ENCODE data around the gene C2CD4A. TPM values are rescaled to one million over a fixed set of nuclear protein-coding genes. Genes with fewer than 3 reads are reported as not detected.
A peak's percentile ranks its signal among the peaks of the same experiment; 100 is the strongest.

The C2CD4A gene
- total and polyA plus RNA-seq, 10 of the 15 experiments (the other 5 are each of a cell fraction or from before 2014, with no cell fraction given) = not detected

DNA sequence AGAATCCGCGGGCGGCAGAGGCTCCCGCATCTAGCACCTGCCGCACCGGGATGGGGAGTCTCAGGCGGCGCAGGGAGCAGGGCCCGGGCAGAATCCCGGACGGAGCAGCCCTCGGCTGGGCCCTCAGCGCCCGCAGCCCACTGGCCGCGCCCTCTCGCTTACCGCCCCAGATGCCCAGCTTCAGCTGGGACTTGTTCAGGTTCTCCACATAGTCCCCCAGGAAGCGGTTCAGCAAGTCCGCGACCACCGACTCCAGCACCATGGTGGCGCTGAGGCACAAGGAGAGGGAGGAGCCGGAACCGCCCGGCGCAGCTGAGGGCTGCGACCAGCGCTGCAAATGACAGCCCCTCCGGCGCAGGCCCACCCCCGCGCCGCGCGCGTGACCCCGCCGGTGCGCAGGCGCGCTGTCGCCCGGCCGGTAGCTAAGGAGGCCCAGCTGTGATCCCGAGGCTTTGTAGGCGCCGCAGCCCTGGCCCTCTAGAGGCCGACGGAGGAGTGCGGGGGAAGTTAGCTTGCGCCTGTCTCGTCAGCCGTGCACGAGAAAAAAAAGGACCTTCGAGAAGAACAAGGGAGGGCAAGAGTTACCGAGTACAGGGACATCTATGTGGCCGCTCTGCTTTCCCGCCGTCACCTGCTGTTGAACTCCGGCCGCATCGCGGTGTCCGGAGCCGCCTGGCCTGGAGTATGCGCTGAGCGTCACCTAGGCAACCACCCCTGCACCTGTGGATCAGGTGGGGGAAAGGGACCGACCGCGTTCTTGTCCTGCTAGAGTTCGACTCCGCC is 6.5 kb upstream of the C2CD4A start, which contains the start of gene VPS13C (continued):
- TF ChIP-seq, protein P1, sequence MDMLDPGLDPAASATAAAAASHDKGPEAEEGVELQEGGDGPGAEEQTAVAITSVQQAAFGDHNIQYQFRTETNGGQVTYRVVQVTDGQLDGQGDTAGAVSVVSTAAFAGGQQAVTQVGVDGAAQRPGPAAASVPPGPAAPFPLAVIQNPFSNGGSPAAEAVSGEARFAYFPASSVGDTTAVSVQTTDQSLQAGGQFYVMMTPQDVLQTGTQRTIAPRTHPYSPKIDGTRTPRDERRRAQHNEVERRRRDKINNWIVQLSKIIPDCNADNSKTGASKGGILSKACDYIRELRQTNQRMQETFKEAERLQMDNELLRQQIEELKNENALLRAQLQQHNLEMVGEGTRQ (IDR thresholded peaks at IDR 0.05; ENCODE audit: borderline replicate concordance, low read depth, low read length) = peak; percentile 72
- TF ChIP-seq, protein P2, sequence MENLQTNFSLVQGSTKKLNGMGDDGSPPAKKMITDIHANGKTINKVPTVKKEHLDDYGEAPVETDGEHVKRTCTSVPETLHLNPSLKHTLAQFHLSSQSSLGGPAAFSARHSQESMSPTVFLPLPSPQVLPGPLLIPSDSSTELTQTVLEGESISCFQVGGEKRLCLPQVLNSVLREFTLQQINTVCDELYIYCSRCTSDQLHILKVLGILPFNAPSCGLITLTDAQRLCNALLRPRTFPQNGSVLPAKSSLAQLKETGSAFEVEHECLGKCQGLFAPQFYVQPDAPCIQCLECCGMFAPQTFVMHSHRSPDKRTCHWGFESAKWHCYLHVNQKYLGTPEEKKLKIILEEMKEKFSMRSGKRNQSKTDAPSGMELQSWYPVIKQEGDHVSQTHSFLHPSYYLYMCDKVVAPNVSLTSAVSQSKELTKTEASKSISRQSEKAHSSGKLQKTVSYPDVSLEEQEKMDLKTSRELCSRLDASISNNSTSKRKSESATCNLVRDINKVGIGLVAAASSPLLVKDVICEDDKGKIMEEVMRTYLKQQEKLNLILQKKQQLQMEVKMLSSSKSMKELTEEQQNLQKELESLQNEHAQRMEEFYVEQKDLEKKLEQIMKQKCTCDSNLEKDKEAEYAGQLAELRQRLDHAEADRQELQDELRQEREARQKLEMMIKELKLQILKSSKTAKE (IDR thresholded peaks at IDR 0.05; ENCODE audit: low read depth, poor library complexity, severe bottlenecking) = no peak
- TF ChIP-seq SMAD5 (IDR thresholded peaks at IDR 0.05; ENCODE audit: low read depth) = no peak; the same call in 1 of the 2 replicates
- TF ChIP-seq ETV6 (conservative IDR thresholded peaks at IDR 0.05 in 1 of 2, IDR thresholded peaks at IDR 0.05 in 1 of 2; ENCODE audit: borderline replicate concordance in 1 of 2, low read depth in 1 of 2) = peak in 1 of 2 experiments; percentile 20; a peak in 1 of 4 replicates
- peak; percentile 78 for TF ChIP-seq POLR2AphosphoS5 (IDR thresholded peaks at IDR 0.05; ENCODE audit: low read length)
- TF ChIP-seq, protein P3, sequence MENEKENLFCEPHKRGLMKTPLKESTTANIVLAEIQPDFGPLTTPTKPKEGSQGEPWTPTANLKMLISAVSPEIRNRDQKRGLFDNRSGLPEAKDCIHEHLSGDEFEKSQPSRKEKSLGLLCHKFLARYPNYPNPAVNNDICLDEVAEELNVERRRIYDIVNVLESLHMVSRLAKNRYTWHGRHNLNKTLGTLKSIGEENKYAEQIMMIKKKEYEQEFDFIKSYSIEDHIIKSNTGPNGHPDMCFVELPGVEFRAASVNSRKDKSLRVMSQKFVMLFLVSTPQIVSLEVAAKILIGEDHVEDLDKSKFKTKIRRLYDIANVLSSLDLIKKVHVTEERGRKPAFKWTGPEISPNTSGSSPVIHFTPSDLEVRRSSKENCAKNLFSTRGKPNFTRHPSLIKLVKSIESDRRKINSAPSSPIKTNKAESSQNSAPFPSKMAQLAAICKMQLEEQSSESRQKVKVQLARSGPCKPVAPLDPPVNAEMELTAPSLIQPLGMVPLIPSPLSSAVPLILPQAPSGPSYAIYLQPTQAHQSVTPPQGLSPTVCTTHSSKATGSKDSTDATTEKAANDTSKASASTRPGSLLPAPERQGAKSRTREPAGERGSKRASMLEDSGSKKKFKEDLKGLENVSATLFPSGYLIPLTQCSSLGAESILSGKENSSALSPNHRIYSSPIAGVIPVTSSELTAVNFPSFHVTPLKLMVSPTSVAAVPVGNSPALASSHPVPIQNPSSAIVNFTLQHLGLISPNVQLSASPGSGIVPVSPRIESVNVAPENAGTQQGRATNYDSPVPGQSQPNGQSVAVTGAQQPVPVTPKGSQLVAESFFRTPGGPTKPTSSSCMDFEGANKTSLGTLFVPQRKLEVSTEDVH (IDR thresholded peaks at IDR 0.05; ENCODE audit: low read depth, partially characterized antibody) = peak; percentile 33
- TF ChIP-seq, protein P4, sequence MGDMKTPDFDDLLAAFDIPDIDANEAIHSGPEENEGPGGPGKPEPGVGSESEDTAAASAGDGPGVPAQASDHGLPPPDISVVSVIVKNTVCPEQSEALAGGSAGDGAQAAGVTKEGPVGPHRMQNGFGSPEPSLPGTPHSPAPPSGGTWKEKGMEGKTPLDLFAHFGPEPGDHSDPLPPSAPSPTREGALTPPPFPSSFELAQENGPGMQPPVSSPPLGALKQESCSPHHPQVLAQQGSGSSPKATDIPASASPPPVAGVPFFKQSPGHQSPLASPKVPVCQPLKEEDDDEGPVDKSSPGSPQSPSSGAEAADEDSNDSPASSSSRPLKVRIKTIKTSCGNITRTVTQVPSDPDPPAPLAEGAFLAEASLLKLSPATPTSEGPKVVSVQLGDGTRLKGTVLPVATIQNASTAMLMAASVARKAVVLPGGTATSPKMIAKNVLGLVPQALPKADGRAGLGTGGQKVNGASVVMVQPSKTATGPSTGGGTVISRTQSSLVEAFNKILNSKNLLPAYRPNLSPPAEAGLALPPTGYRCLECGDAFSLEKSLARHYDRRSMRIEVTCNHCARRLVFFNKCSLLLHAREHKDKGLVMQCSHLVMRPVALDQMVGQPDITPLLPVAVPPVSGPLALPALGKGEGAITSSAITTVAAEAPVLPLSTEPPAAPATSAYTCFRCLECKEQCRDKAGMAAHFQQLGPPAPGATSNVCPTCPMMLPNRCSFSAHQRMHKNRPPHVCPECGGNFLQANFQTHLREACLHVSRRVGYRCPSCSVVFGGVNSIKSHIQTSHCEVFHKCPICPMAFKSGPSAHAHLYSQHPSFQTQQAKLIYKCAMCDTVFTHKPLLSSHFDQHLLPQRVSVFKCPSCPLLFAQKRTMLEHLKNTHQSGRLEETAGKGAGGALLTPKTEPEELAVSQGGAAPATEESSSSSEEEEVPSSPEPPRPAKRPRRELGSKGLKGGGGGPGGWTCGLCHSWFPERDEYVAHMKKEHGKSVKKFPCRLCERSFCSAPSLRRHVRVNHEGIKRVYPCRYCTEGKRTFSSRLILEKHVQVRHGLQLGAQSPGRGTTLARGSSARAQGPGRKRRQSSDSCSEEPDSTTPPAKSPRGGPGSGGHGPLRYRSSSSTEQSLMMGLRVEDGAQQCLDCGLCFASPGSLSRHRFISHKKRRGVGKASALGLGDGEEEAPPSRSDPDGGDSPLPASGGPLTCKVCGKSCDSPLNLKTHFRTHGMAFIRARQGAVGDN (IDR thresholded peaks at IDR 0.05) = peak; percentile 86; the same call in 1 of the 2 replicates
- no peak for TF ChIP-seq ZZZ3 (IDR thresholded peaks at IDR 0.05; ENCODE audit: control insufficient read depth, insufficient read length, low read depth)
- TF ChIP-seq, protein P5, sequence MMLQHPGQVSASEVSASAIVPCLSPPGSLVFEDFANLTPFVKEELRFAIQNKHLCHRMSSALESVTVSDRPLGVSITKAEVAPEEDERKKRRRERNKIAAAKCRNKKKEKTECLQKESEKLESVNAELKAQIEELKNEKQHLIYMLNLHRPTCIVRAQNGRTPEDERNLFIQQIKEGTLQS (IDR thresholded peaks at IDR 0.05; ENCODE audit: borderline replicate concordance, extremely low read depth, low read depth, low read length) = peak; percentile 73; the same call in 1 of the 2 replicates
- TF ChIP-seq RFX5 (IDR thresholded peaks at IDR 0.05; ENCODE audit: low read depth, low read length) = peak; percentile 52; the same call in 1 of the 2 replicates
- no peak for TF ChIP-seq JUNB (IDR thresholded peaks at IDR 0.05)
- TF ChIP-seq KLF5 (IDR thresholded peaks at IDR 0.05; ENCODE audit: partially characterized antibody) = peak; percentile 55
- no peak; the same call in 1 of the 2 replicates for TF ChIP-seq HCFC1 (IDR thresholded peaks at IDR 0.05; ENCODE audit: low read length)
- peak; percentile 65; the same call in 1 of the 2 replicates for TF ChIP-seq ZNF24 (IDR thresholded peaks at IDR 0.05)

Measured in GM12878 (cell line).